NB4 (cell line): Measurements from ENCODE around the gene GSK3B.

ENCODE experiments used
- CTCF ChIP-seq: IDR thresholded peaks from one replicate; pipeline ENCODE4 v1.5.1; 2012; ENCODE audit warnings: low read depth, low read length
- MAX ChIP-seq: IDR thresholded peaks from 2 replicates; pipeline ENCODE4 v1.6.1; 2011; ENCODE audit warnings: low read depth, low read length
- MYC ChIP-seq: IDR thresholded peaks from 2 replicates; pipeline ENCODE4 v1.6.1; 2011; ENCODE audit warnings: low read depth, low read length
- POLR2A ChIP-seq: IDR thresholded peaks from 2 replicates; pipeline ENCODE4 v1.6.1; 2011; ENCODE audit warnings: mild to moderate bottlenecking; ENCODE audit not compliant: insufficient read length; ENCODE audit errors: extremely low read depth

- TF ChIP-seq CTCF (no peak), POLR2A (no peak), MYC (no peak), MAX (no peak)
Observed at GRCh38 chr3:120113128-120114116, 19.2 kb upstream of the GSK3B start.
